HepG2 (cell line): ENCODE measurements around the gene PRM2. TPM values are rescaled to one million over a fixed set of nuclear protein-coding genes. Genes with fewer than 3 reads are reported as not detected.

Experiments
- AGO1 ChIP-seq: fragments of 200-400 bp; formaldehyde crosslinking; IDR thresholded peaks from 2 replicates; pipeline ENCODE4 v1.6.1; 2017; ENCODE audit warnings: mild to moderate bottlenecking, low read depth, low read length, moderate library complexity; ENCODE audit not compliant: poor library complexity, severe bottlenecking
- AHR ChIP-seq: IDR thresholded peaks from 2 replicates; pipeline ENCODE4 v1.6.1; 2018; ENCODE audit warnings: missing genetic modification reagents, missing compliant biosample characterization
- JUND ChIP-seq: sonication (generic); formaldehyde crosslinking; IDR thresholded peaks from 2 replicates; pipeline ENCODE4 v1.8.0; 2022; ENCODE audit warnings: mild to moderate bottlenecking, missing genetic modification reagents
- NCOA1 ChIP-seq: sonication (generic); formaldehyde crosslinking; IDR thresholded peaks from 2 replicates; pipeline ENCODE4 v1.9.0; 2021; ENCODE audit warnings: missing genetic modification reagents
- NKX3-1 ChIP-seq: sonication (generic); formaldehyde crosslinking; IDR thresholded peaks from 2 replicates; pipeline ENCODE4 v1.5.0; 2020; ENCODE audit warnings: missing genetic modification reagents
- SAP130 ChIP-seq: IDR thresholded peaks from 2 replicates; pipeline ENCODE4 v1.6.1; 2016; ENCODE audit warnings: low read depth
- TEAD2 ChIP-seq: sonication (generic); formaldehyde crosslinking; IDR thresholded peaks from 2 replicates; pipeline ENCODE4 v1.9.0; 2021; ENCODE audit warnings: missing genetic modification reagents
- ZNF224 ChIP-seq: sonication (generic); formaldehyde crosslinking; IDR thresholded peaks from 2 replicates; pipeline ENCODE4 v1.5.0; 2020; ENCODE audit warnings: mild to moderate bottlenecking, missing genetic modification reagents
- ZNF614 ChIP-seq: IDR thresholded peaks from 2 replicates; pipeline ENCODE4 v1.6.1; 2018; ENCODE audit warnings: missing biosample characterization, missing genetic modification reagents, inconsistent platforms, borderline replicate concordance
- ZNF710 ChIP-seq: sonication (generic); formaldehyde crosslinking; IDR thresholded peaks from 2 replicates; pipeline ENCODE4 v1.5.0; 2020; ENCODE audit warnings: mild to moderate bottlenecking, missing genetic modification reagents, borderline replicate concordance
- ZNF782 ChIP-seq: sonication (generic); formaldehyde crosslinking; IDR thresholded peaks from 2 replicates; pipeline ENCODE4 v1.4.0; 2020; ENCODE audit warnings: missing genetic modification reagents, mild to moderate bottlenecking, borderline replicate concordance
- polyA plus RNA-seq, 8 experiments: library from polyadenylated mRNA; depleted of rRNA in 3 of 8; stranded (reverse) in 7 of 8; unstranded in 1 of 8; fragments of >200 nt; fragmentation: Illumina TruSeq in 4 of 8; extraction: Trizol in 4 of 8; gene quantifications; 2 replicates each; pipeline versions ENCODE4 v1.2.1 to v1.2.3, GENCODE V29; 2011 to 2016; ENCODE audit warnings: low read depth in 4 of 8, missing spikeins in 1 of 8, mixed read lengths in 1 of 8; ENCODE audit not compliant: insufficient read depth in 1 of 8
- total RNA-seq, 5 experiments: library from RNA; depleted of rRNA; stranded (reverse); fragments of >200 nt; fragmentation: Illumina TruSeq; extraction: Trizol; gene quantifications; 2 replicates each; pipeline ENCODE4 v1.2.3, GENCODE V29; 2016; ENCODE audit warnings: low read depth in 1 of 5
- TF ChIP-seq, protein P1 (sequence below): sonication (generic); formaldehyde crosslinking; IDR thresholded peaks from 2 replicates; pipeline ENCODE4 v1.5.1; 2020; ENCODE audit warnings: missing genetic modification reagents, mild to moderate bottlenecking, borderline replicate concordance
- TF ChIP-seq, protein P2 (sequence below): sonication (generic); formaldehyde crosslinking; IDR thresholded peaks from 2 replicates; pipeline ENCODE4 v1.5.1; 2020; ENCODE audit warnings: mild to moderate bottlenecking, missing genetic modification reagents
- TF ChIP-seq, protein P3 (sequence below): sonication (generic); formaldehyde crosslinking; IDR thresholded peaks from 2 replicates; pipeline ENCODE4 v1.8.1; 2023; ENCODE audit warnings: missing genetic modification reagents, inconsistent platforms, borderline replicate concordance
- TF ChIP-seq, protein P4 (sequence below): sonication (generic); formaldehyde crosslinking; IDR thresholded peaks from 2 replicates; pipeline ENCODE4 v1.4.0; 2020; ENCODE audit warnings: missing genetic modification reagents

Gene PRM2
- total and polyA plus RNA-seq, 2 of the 13 experiments (the other 11 are each of a cell fraction or from before 2014, with no cell fraction given), result 0.54 TPM; not detected in 1

DNA sequence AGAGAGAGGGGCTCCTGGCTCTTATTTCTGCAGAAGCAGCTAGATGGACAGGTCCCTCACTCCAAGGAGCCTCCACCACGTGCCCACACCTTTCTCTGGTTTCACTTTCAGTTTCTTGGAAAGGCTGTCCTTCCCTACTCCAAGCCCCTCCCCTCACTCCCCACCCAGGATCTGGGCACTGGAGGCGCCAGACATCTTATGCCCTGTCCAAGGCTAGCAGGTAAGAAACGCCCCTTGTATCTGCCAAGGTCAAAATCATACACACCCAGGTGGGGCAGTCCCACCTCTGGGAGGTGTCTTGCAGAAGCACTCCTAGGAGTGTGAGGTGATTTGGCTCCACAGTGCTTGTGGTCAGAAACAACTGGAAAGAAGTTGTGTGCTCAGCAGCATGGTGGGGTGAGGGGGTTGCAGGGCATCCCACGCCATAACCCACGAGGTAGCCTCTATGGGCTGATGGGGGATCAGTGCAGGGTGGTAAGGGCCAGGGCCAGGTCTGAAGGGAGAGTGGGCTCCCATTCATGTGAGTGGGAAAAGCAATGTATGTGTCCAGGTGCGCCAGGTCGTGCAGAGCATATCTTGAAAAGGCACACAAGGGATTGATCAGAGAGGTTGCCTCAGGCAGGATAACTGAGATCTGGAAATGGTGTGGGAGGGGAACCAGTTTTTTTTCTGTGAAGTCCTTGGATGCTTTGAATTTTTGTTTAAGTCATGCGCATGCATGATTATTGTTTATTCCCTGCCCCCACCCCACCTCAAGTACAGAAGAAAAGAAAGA lies 36.6 kb upstream of the PRM2 start (continued):
- peak; percentile 56; the same call in 1 of the 2 replicates for TF ChIP-seq ZNF224 (CRISPR knock-in tag)
- TF ChIP-seq, protein P1, sequence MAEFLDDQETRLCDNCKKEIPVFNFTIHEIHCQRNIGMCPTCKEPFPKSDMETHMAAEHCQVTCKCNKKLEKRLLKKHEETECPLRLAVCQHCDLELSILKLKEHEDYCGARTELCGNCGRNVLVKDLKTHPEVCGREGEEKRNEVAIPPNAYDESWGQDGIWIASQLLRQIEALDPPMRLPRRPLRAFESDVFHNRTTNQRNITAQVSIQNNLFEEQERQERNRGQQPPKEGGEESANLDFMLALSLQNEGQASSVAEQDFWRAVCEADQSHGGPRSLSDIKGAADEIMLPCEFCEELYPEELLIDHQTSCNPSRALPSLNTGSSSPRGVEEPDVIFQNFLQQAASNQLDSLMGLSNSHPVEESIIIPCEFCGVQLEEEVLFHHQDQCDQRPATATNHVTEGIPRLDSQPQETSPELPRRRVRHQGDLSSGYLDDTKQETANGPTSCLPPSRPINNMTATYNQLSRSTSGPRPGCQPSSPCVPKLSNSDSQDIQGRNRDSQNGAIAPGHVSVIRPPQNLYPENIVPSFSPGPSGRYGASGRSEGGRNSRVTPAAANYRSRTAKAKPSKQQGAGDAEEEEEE, result no peak
- TF ChIP-seq, protein P2, sequence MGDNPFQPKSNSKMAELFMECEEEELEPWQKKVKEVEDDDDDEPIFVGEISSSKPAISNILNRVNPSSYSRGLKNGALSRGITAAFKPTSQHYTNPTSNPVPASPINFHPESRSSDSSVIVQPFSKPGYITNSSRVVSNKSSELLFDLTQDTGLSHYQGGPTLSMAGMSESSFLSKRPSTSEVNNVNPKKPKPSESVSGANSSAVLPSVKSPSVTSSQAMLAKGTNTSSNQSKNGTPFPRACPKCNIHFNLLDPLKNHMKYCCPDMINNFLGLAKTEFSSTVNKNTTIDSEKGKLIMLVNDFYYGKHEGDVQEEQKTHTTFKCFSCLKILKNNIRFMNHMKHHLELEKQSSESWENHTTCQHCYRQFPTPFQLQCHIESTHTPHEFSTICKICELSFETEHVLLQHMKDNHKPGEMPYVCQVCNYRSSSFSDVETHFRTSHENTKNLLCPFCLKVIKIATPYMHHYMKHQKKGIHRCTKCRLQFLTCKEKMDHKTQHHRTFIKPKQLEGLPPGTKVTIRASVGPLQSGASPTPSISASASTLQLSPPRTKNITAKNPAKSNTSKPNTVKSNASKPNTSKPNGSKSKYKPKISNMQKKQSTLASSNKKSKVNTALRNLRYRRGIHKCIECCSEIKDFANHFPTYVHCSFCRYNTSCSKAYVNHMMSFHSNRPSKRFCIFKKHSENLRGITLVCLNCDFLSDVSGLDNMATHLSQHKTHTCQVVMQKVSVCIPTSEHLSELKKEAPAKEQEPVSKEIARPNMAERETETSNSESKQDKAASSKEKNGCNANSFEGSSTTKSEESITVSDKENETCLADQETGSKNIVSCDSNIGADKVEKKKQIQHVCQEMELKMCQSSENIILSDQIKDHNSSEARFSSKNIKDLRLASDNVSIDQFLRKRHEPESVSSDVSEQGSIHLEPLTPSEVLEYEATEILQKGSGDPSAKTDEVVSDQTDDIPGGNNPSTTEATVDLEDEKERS (CRISPR knock-in tag), result no peak
- TF ChIP-seq AGO1, result no peak
- no peak for TF ChIP-seq NKX3-1 (CRISPR knock-in tag)
- peak; percentile 79; the same call in 1 of the 2 replicates for TF ChIP-seq AHR (CRISPR knock-in tag)
- no peak for TF ChIP-seq NCOA1 (CRISPR knock-in tag)
- TF ChIP-seq TEAD2 (CRISPR knock-in tag), result no peak
- TF ChIP-seq SAP130 (CRISPR knock-in tag), result no peak; the same call in none of the 2 replicates
- TF ChIP-seq, protein P3, sequence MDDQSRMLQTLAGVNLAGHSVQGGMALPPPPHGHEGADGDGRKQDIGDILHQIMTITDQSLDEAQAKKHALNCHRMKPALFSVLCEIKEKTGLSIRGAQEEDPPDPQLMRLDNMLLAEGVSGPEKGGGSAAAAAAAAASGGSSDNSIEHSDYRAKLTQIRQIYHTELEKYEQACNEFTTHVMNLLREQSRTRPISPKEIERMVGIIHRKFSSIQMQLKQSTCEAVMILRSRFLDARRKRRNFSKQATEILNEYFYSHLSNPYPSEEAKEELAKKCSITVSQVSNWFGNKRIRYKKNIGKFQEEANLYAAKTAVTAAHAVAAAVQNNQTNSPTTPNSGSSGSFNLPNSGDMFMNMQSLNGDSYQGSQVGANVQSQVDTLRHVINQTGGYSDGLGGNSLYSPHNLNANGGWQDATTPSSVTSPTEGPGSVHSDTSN (CRISPR knock-in tag), result no peak
- TF ChIP-seq JUND (CRISPR knock-in tag), result no peak; the same call in 1 of the 2 replicates
- TF ChIP-seq, protein P4, sequence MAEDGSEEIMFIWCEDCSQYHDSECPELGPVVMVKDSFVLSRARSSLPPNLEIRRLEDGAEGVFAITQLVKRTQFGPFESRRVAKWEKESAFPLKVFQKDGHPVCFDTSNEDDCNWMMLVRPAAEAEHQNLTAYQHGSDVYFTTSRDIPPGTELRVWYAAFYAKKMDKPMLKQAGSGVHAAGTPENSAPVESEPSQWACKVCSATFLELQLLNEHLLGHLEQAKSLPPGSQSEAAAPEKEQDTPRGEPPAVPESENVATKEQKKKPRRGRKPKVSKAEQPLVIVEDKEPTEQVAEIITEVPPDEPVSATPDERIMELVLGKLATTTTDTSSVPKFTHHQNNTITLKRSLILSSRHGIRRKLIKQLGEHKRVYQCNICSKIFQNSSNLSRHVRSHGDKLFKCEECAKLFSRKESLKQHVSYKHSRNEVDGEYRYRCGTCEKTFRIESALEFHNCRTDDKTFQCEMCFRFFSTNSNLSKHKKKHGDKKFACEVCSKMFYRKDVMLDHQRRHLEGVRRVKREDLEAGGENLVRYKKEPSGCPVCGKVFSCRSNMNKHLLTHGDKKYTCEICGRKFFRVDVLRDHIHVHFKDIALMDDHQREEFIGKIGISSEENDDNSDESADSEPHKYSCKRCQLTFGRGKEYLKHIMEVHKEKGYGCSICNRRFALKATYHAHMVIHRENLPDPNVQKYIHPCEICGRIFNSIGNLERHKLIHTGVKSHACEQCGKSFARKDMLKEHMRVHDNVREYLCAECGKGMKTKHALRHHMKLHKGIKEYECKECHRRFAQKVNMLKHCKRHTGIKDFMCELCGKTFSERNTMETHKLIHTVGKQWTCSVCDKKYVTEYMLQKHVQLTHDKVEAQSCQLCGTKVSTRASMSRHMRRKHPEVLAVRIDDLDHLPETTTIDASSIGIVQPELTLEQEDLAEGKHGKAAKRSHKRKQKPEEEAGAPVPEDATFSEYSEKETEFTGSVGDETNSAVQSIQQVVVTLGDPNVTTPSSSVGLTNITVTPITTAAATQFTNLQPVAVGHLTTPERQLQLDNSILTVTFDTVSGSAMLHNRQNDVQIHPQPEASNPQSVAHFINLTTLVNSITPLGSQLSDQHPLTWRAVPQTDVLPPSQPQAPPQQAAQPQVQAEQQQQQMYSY (CRISPR knock-in tag), result no peak
- TF ChIP-seq ZNF782 (CRISPR knock-in tag), result no peak
- 0 out of 2 replicates have a peak, but pooled peaks have one; percentile 31 for TF ChIP-seq ZNF710 (CRISPR knock-in tag)
- TF ChIP-seq ZNF614 (CRISPR knock-in tag), result peak; percentile 52; the same call in 1 of the 2 replicates
